ENCODE results near the gene ITGAX.
"Not testable (repeated sequence)": the region's sequence is repeated elsewhere in the genome, so short reads cannot be mapped to it uniquely, and the experiment has no call there.

ITGAX gene

DNA sequence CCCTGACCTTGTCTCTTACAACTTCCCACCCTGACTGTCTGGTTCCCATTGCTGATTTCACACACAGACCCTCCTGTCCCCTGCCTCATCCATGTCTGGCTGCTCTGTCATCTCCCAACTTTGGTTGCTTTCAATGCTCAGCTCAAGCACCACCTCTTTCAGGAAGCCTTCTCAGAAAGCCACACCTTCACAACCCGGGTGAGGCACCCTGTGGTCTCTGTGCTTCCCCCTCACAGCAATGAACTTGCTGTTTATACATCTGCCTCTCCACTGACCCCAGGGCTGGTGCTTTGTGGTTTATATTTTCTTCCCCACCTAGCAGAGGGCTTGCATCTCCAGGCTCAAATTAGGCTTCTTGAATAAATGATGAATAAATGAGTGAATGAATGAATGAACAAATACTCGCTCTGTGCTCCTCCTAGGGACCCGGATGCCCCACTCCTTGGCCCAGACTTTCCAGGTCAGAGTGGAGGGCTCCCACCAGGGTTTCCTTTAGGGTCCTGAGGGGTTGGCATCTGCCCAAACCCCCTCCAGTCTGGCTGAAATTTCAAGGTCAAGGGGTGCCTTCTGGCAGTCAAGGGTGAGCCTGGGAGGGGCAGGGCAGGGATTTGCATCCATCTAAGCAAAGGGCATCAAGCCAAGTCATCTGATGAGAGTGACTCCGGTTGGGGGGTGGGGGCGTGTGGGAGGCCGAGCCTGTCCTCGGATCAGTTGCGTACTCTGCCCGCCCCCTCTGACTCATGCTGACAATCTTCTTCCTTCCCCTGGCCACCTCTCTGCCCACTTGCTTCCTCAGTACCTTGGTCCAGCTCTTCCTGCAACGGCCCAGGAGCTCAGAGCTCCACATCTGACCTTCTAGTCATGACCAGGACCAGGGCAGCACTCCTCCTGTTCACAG is at the start of gene ITGAX:
ITGAX (plus strand) TSS at position 783 of the 898 bp plus-strand sequence; CDS start at position 862, 79 bp downstream.
- DNase-seq, result no peak

DNA sequence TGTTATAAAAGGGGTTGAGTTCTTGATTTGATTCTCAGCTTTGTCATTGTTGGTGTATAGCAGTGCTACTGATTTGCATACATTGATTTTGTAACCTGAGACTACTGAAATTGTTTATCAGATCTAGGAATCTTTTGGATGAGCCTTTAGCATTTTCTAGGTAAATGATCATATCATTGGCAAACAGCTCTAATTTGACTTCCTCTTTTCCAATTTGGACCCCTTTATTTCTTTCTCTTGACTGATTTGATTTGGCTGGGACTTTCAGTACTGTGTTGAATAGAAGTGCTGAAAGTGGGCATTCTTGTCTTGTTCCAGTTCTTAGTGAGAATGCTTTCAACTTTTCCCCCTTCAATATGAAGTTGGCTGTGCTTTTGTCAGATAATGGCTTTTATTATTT is 49.8 kb upstream of the ITGAX start:
- DNase-seq, result no peak

DNA sequence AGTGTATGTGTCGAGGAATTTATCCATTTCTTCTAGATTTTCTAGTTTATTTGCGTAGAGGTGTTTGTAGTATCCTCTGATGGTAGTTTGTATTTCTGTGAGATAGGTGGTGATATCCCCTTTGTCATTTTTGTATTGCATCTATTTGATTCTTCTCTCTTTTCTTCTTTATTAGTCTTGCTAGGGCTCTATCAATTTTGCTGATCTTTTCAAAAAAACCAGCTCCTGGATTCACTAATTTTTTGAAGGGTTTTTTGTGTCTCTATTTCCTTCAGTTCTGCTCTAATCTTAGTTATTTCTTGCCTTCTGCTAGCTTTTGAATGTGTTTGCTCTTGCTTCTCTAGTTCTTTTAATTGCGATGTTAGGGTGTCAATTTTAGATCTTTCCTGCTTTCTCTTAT is 46.6 kb upstream of the ITGAX start:
- not testable (repeated sequence) for DNase-seq

DNA sequence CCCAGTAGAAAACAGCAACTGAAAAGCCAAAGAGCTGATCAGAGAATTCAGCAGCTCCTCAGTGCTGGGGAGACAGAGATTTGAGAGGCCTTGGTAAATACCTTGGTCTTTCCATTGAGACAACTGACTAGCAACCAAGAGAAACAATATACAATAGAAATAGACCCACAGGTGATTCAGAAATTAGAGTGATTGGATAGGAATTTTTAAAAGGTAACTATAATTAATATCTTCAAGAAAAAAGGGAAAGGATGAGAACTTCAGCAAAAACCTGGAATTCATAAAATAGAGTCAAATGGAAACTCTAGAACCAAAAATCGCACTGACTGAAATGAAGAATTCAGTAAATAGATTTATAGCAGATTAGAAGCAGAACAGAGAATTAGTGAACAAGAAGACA is 32.5 kb upstream of the ITGAX start:
- no peak for DNase-seq

DNA sequence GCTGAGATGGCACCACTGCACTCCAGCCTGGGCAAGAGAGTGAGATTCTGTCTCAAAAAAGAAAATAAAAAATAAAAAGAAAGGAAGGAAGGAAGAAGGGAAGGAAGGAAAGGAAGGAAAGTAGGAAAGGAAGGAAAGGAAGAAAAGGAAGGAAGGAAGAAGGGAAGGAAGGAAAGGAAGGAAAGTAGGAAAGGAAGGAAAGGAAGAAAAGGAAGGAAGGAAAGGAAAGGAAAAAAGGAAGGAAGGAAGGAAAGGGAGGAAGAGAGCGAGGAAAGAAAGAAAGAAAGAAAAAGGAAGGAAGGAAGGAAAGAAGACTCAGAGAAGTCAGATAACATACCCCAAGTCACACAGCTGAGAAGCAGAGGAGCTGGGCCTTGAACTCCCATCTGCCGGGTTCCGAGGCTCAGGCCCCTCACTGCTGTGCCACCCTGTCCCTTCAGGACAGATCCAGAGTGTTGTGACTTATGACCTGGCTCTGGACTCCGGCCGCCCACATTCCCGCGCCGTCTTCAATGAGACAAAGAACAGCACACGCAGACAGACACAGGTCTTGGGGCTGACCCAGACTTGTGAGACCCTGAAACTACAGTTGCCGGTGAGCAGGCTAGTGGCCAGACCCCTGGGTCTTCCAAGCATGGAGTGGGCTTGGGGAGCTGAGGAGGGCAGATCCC is 30.9 kb upstream of the ITGAX start:
- no peak for DNase-seq

DNA sequence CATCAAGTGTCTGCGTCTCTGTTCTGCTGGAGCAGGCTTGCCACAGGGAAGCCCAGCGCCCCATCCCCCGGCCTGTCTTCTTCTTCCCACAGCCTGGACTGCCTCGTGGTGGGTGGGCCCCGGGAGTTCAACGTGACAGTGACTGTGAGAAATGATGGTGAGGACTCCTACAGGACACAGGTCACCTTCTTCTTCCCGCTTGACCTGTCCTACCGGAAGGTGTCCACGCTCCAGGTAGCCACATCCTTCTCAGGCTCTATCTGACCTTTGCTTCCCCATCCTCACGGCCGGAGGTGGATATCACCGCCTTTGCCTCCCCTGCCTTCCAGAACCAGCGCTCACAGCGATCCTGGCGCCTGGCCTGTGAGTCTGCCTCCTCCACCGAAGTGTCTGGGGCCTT is 29.8 kb upstream of the ITGAX start:
- no peak for DNase-seq

DNA sequence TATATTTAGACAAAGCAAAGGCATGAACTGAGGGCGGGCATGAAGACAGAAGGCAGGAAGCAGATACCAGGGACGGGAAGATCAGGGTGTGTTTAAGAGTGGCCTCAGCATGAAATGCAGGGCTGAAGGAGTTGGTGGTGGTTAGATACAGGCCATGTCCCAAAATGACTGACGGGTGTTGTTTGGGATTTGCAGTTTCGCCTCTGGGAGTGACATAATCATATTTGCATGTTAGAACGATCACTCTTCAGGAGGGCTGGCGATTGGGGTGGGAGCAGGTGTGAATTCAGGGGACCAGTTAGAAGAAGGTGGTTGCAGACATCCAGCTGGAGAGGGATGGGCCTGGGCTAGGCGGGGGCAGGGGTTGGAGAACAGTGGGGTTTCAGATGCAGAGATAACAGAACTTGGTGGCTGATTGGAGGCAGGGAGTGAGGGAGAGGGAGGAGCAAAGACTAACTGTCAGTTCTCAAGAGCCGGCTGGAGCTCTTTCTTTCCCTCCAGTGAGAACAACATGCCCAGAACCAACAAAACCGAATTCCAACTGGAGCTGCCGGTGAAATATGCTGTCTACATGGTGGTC is 27.2 kb upstream of the ITGAX start:
- DNase-seq, result no peak

DNA sequence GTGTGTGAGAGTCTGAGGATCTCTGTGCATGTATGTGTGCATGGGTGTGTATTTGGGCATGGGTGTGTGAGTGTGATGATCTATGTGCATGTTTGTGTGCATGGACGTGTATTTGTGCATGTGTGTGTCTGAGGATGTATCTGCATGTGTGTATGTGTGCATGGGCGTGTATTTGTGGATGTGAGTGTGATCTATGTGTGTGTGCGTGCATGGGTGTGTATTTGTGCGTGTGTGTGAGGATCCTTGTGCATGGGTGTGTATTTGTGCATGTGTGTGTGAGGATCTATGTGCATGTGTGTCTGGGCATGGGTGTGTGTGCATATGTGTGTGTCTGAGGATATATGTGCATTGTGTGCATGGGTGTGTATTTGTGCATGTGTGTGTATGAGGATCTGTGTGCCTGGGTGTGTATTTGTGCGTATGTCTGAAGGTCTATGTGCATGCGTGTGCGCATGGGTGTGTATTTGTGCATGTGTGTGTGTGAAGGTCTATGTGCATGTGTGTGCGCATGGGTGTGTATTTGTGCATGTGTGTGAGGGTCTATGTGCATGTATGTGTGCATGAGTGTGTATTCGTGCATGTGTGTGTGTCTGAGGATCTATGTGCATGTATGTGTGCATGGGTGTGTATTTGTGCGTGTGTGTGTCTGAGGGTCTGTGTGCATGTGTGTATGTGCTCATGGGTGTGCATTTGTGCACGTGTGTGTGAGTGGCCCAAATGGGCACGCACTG is 26.5 kb upstream of the ITGAX start:
- DNase-seq, result no peak

DNA sequence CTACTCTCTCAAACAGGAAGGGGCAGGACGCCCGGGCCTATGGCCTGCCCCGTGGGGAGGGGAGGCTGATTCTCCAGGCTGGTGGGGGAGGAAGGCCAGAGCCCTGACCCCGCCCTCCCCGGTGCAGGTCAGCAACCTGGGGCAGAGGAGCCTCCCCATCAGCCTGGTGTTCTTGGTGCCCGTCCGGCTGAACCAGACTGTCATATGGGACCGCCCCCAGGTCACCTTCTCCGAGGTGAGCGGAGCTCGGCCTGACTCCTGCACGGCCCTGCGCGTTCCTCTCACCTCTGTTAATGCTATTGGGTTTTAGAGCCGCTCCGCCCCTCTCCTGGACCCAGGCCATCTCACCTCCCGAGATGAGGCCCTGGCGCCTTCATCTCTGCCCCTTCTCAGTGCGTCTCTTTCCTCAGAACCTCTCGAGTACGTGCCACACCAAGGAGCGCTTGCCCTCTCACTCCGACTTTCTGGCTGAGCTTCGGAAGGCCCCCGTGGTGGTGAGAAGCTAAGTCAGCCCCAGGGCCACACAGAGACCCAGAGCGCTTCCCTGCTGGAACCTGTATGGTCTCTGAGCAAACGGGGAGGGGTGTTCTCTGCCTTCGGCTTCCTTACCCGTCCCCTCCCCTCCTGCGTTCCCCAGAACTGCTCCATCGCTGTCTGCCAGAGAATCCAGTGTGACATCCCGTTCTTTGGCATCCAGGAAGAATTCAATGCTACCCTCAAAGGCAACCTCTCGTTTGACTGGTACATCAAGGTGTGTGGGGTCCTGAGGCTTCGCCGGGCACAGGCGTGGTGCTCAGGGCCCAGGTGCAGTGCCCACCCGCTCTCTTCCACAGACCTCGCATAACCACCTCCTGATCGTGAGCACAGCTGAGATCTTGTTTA is 25.1 kb upstream of the ITGAX start:
- no peak for DNase-seq

DNA sequence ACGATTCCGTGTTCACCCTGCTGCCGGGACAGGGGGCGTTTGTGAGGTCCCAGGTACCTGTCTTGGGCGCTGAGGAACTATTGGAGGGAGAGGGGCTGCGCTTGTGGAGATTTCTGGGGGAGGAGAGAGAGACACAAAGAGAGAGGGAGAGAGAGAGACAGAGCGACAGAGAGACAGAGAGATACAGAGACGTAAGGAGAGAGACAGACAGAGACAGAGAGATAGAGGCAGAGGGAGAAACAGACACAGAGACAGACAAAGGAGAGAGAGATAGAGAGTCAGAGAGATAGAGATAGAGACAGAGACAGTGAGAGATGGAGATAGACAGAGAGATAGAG is 24.5 kb upstream of the ITGAX start:
- DNase-seq, result no peak

DNA sequence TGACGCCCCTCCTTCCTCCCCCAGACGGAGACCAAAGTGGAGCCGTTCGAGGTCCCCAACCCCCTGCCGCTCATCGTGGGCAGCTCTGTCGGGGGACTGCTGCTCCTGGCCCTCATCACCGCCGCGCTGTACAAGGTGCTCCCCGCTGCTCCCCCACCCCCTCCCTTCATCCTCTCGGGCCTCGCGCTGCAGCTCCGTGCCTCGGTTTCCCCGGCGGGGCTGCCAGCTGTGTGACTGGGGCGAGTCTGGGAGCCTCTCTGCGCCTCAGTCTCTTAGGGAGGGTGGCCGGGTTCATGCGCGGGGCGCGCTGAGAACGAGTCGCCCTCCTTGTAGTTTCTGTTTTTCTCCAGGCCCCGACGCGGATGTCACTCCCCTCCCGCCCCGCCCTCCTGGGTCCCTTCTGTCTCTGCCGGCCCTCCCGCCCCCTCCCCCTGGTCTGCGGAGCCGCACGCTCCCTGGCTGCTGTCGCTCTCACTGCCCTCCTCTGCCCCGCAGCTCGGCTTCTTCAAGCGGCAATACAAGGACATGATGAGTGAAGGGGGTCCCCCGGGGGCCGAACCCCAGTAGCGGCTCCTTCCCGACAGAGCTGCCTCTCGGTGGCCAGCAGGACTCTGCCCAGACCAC is 23.7 kb upstream of the ITGAX start:
- no peak for DNase-seq

DNA sequence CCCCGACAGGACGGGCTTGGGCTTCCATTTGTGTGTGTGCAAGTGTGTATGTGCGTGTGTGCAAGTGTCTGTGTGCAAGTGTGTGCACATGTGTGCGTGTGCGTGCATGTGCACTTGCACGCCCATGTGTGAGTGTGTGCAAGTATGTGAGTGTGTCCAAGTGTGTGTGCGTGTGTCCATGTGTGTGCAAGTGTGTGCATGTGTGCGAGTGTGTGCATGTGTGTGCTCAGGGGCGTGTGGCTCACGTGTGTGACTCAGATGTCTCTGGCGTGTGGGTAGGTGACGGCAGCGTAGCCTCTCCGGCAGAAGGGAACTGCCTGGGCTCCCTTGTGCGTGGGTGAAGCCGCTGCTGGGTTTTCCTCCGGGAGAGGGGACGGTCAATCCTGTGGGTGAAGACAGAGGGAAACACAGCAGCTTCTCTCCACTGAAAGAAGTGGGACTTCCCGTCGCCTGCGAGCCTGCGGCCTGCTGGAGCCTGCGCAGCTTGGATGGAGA is 23.1 kb upstream of the ITGAX start:
- no peak for DNase-seq

DNA sequence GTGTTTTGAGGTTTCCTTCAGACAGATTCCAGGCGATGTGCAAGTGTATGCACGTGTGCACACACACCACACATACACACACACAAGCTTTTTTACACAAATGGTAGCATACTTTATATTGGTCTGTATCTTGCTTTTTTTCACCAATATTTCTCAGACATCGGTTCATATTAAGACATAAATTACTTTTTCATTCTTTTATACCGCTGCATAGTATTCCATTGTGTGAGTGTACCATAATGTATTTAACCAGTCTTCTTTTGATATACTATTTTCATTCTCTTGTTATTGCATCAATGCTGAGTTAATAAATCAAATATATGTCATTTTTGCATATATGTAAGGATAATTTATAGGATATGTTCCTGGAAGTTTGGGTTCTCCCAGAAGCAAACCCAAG is 22.4 kb upstream of the ITGAX start:
- no peak for DNase-seq

DNA sequence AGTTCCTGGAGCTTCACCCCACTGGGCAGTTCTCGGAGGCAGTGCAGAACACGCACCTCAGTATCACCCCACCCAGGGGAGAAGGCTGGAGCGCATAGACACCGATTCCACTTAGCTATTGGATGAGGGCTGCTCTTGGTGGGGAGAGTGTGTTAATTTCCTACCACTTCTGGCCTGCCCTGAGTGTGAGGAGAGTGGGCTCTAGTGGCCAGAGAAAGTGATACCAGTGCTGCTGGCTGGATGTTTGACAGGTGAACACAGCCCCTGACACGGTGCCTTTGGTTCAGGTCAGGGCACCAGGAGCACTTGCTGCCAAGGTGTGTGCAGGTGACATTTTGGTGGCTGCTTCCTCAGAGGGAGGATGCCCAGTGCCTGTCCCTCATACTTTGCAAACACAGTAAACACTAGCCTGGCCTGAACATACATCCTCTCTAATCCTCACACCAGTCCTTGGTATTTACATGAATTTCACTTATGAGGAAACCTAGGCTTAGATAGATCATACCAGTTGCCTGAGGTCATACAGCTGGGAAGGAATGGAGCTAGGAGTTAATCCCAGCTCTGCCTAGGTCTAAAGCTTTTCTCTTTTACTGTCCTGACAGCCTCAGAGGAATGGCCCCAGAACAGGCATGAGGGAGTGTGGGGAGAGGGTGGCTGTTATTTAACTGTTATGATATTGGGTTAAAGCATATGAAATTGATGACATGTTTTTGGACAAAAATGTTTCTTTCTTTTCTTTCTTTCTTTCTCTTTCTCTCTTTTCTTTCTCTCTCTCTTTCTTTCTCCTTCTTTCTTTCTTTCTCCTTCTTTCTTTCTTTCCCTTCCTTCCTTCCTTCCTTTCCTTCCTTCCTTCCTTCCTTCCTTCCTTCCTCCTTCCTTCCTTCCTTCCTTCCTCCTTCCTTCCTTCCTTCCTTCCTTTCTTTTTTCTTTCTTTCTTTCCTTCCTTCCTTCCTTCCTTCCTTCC is 21.0 kb upstream of the ITGAX start:
- no peak for DNase-seq

DNA sequence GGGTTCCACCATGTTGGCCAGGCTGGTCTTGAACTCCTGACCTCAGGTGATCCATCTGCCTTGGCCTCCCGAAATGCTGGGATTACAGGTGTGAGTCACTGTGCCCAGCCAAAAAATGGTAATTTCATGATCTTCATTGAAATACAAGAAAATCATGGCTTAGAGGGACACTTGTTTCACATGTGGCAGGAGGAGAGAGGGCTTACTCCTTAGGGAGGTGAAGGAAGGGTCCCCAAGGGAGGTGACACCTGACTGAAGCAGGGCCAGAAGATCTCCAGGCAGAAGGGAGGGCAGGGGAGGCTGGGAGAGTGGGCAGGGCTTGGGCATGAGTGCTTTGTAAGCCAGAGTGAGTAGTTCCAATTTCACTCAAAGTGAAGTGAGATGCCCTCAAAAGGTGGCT is 20.0 kb upstream of the ITGAX start:
- no peak for DNase-seq

DNA sequence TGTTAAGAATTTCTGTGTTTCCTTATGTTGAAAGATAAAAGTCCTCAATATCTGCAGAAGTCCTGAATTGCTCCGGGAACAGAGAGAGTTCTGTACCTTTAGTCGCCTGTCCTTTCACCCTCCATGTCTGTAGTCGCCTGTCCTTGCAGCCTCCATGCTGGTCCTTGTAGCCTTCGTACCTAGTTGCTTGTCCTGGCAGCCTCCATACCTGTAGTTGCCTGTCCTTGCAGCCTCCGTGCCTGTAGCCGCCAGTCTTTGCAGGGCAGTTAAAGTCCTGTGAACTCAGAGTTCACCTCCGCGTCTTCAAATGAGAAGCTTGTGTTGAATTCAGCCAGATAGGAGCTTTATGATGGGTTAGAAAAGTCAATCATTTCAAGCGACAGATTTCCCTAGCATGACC is 19.5 kb upstream of the ITGAX start:
- DNase-seq, result no peak

DNA sequence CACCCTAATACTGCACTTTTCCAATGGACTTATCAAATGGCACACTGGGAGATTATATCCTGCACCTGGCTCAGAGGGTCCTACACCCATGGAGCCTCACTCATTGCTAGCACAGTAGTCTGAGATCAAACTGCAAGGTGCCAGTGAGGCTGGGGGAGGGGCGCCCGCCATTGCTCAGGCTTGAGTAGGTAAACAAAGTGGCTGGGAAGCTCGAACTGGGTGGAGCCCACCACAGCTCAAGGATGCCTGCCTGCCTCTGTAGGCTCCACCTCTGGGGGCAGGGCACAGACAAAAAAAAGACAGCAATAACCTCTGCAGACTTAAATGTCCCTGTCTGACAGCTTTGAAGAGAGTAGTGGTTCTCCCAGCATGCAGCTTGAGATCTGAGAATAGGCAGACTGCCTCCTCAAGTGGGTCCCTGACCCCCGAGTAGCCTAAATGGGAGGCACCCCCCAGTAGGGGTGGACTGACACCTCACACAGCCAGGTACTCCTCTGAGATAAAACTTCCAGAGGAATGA is 16.8 kb upstream of the ITGAX start:
- not testable (repeated sequence) for DNase-seq

DNA sequence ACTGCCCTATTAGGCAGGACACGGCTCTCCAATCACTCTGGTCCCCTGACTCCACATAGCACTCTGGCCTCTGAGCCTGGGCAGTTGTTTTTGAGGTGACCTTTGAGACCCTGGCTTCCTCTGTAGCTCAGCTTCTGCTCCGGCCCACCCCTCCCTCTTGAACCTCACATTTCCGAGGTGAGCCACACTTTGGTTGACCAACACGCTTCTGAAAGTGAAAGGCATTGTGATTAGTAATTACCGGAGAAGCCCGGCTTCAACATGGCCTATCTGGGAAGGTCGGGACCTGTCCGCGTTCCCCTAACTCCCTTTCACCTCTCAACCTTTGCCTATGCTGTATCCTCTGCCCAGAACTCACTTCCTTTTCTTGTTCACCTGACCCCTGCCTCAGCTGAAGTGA is 10.3 kb upstream of the ITGAX start:
- no peak for DNase-seq

DNA sequence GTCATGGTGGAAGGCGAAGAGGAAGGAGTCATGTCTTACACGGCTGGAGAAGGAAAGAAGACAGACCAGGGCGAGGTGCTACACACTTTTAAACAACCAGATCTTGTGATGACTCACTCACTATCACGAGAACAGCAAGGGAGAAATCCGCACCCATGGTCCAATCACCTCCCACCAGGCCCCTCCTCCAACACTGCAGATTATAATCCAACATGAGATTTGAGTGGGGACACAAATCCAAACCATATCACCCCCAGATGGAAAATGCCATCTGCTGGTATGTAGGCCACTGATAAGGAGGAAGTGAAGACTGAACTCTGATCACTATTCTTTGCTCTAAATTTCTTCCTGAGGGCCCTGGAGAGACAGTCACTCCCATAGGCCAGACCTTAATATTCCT is 7.5 kb upstream of the ITGAX start:
- no peak for DNase-seq

DNA sequence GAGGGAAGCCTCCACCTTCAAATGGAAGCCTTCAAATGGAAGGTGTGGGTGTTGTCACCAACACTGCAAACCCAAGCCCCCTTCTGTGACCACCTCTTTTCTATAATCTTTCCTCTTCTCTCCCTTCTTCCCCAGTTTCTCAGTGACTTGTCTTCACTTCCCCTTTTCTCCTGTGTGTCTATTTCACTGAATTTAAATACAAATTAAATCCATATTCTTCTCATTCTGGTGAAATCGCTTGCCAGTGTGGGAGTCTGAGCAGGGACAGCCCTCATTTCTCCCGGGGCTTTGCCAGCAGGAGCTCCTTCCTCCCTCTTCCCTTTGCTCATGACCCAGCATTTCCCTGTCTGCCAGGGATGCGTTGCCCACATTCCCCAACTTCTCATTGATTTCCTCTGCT is 6.4 kb upstream of the ITGAX start:
- no peak for DNase-seq

Data from DMS79 (cell line).